A673 (cell line): ENCODE data around the gene ACSL6.

Experiments used
- EZH2 ChIP-seq: fragments of 200-600 bp; sonication (generic); IDR thresholded peaks from 2 replicates; pipeline ENCODE4 v1.6.1; 2017; ENCODE audit warnings: borderline replicate concordance, low read depth, mild to moderate bottlenecking, mixed read lengths, antibody characterized with exemption, low read length; ENCODE audit not compliant: poor library complexity, severe bottlenecking
- TF ChIP-seq, protein P1 (sequence below): fragments of 300-800, 200-600 bp; sonication (generic); conservative IDR thresholded peaks from 2 replicates; pipeline ENCODE4 v1.5.1; 2017; ENCODE audit warnings: low read depth, mild to moderate bottlenecking, antibody characterized with exemption, low read length, moderate library complexity, mixed read lengths

DNA sequence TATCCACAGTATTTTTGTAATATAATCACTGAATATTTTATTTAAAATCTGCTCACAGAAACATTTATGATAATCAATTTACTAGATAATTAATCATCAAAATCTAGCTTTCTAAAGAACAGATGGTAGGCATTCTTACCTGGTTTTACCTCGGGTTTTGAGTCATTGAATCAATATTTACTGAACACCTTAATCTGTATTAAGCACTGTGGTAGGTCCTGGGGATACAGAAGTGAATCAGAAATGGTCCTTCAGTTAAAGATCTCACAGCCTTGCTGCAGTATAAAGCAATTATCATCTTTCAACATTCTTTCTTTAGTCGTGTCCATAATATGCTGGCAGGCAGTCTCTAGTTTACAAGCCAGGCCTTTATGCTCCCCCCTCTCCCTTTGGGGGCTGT lies 64.0 kb downstream of the ACSL6 start:
- no peak for TF ChIP-seq EZH2
- TF ChIP-seq, protein P1, sequence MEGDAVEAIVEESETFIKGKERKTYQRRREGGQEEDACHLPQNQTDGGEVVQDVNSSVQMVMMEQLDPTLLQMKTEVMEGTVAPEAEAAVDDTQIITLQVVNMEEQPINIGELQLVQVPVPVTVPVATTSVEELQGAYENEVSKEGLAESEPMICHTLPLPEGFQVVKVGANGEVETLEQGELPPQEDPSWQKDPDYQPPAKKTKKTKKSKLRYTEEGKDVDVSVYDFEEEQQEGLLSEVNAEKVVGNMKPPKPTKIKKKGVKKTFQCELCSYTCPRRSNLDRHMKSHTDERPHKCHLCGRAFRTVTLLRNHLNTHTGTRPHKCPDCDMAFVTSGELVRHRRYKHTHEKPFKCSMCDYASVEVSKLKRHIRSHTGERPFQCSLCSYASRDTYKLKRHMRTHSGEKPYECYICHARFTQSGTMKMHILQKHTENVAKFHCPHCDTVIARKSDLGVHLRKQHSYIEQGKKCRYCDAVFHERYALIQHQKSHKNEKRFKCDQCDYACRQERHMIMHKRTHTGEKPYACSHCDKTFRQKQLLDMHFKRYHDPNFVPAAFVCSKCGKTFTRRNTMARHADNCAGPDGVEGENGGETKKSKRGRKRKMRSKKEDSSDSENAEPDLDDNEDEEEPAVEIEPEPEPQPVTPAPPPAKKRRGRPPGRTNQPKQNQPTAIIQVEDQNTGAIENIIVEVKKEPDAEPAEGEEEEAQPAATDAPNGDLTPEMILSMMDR = no peak
